Measurements from ENCODE around the gene TRPV6. TPM values are rescaled to one million over a fixed set of nuclear protein-coding genes. Genes with fewer than 3 reads are reported as not detected.
A peak's percentile ranks its signal among the peaks of the same experiment; 100 is the strongest.

The TRPV6 gene
- total RNA-seq, 1 donor from 2014 or later = not detected

DNA sequence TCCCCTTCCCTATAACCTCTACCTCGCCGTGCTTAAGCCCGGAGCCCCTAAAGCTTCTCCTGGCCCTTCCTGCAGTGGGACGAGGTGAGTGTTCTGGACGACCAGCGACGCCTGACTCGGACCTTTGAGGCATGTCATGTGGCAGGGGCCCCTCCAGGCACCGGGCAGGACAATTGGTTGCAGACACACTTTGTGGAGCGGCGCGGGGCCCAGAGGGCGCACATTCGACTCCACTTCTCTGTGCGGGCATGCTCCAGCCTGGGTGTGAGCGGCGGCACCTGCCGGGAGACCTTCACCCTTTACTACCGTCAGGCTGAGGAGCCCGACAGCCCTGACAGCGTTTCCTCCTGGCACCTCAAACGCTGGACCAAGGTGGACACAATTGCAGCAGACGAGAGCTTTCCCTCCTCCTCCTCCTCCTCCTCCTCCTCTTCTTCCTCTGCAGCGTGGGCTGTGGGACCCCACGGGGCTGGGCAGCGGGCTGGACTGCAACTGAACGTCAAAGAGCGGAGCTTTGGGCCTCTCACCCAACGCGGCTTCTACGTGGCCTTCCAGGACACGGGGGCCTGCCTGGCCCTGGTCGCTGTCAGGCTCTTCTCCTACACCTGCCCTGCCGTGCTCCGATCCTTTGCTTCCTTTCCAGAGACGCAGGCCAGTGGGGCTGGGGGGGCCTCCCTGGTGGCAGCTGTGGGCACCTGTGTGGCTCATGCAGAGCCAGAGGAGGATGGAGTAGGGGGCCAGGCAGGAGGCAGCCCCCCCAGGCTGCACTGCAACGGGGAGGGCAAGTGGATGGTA, 21.5 kb downstream of the TRPV6 start:
- DNase-seq (ENCODE audit: extremely low spot score, unreplicated experiment) = peak; percentile 84
- Mint-ChIP-seq H3K36me3 (ENCODE audit: unreplicated experiment) (no peaks in the 10 kb centered on the region), H3K4me1 (ENCODE audit: unreplicated experiment) (peaks cover 2% of the 10 kb centered on the region), H3K27ac (ENCODE audit: unreplicated experiment) (no peak overlapping the region), H3K27me3 (ENCODE audit: unreplicated experiment) (peaks cover 16% of the 10 kb centered on the region), H3K9me3 (ENCODE audit: unreplicated experiment) (no peaks in the 10 kb centered on the region), H3K4me3 (ENCODE audit: unreplicated experiment) (no peak overlapping the region)
- TF ChIP-seq, protein P1, sequence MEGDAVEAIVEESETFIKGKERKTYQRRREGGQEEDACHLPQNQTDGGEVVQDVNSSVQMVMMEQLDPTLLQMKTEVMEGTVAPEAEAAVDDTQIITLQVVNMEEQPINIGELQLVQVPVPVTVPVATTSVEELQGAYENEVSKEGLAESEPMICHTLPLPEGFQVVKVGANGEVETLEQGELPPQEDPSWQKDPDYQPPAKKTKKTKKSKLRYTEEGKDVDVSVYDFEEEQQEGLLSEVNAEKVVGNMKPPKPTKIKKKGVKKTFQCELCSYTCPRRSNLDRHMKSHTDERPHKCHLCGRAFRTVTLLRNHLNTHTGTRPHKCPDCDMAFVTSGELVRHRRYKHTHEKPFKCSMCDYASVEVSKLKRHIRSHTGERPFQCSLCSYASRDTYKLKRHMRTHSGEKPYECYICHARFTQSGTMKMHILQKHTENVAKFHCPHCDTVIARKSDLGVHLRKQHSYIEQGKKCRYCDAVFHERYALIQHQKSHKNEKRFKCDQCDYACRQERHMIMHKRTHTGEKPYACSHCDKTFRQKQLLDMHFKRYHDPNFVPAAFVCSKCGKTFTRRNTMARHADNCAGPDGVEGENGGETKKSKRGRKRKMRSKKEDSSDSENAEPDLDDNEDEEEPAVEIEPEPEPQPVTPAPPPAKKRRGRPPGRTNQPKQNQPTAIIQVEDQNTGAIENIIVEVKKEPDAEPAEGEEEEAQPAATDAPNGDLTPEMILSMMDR (IDR thresholded peaks at IDR 0.05) = no peak

DNA sequence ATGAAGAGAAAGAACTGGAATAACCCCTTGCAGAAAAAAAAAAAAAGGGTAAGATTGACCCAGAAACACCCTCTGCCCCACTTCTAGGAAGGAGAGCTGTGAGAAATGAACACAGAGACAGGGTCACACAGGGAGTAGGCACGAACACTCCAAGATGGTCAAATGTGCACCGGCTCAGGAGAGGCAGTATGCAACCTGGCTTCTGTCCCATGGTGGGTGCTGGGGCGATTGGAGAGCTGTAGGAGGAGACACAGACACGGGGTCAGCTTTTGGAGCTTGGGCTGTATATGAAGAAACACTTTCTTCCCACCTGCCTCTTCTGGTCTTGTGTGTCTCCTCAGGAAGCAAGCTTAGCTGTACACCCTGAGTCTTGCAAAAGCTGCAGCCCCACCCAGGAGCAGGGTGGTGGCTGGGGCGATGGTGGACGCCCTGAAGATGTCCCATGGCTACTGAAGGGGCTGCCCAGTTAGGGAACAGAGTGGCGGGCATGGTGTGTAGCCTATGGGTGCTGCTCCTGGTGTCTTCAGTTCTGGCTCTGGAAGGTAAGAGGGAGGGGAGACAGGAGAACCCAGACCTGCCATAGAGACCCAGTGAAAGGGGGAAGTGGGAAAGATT, 22.7 kb downstream of the TRPV6 start:
- Mint-ChIP-seq H3K27ac (ENCODE audit: unreplicated experiment) (no peak overlapping the region), H3K36me3 (ENCODE audit: unreplicated experiment) (no peaks in the 10 kb centered on the region), H3K4me3 (ENCODE audit: unreplicated experiment) (no peak overlapping the region), H3K9me3 (ENCODE audit: unreplicated experiment) (no peaks in the 10 kb centered on the region), H3K4me1 (ENCODE audit: unreplicated experiment) (peaks cover 2% of the 10 kb centered on the region), H3K27me3 (ENCODE audit: unreplicated experiment) (peaks cover 19% of the 10 kb centered on the region)
- TF ChIP-seq, protein P1 (IDR thresholded peaks at IDR 0.05) = no peak
- DNase-seq (ENCODE audit: extremely low spot score, unreplicated experiment) = no peak

DNA sequence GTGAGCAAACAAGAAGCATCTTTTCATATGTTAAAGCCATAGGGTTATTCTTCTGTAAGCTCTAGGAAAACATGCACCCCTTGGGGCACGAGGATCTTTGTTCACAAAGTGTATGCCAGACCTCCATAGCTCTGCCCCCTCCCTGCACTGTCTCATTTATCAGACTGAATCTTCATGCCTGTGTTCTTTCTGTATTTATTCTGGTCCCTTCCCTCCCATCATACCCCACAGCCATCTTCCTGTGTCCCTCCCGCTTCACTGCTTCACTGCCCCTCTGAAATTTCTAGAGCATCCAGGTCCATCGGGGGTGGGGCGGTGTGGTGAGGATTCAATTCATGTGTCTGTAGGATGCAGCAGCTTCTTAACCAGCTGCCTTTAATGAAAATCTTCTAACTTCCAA, 23.2 kb downstream of the TRPV6 start:
- H3K36me3 Mint-ChIP-seq (ENCODE audit: unreplicated experiment) = no peaks in the 10 kb centered on the region
- no peak for DNase-seq (ENCODE audit: extremely low spot score, unreplicated experiment)
- peaks cover 19% of the 10 kb centered on the region for H3K27me3 Mint-ChIP-seq (ENCODE audit: unreplicated experiment)
- TF ChIP-seq, protein P1 (IDR thresholded peaks at IDR 0.05) = no peak
- H3K4me1 Mint-ChIP-seq (ENCODE audit: unreplicated experiment) = peaks cover 2% of the 10 kb centered on the region
- no peak overlapping the region for H3K4me3 Mint-ChIP-seq (ENCODE audit: unreplicated experiment)
- H3K27ac Mint-ChIP-seq (ENCODE audit: unreplicated experiment) = no peak overlapping the region
- H3K9me3 Mint-ChIP-seq (ENCODE audit: unreplicated experiment) = no peaks in the 10 kb centered on the region

DNA sequence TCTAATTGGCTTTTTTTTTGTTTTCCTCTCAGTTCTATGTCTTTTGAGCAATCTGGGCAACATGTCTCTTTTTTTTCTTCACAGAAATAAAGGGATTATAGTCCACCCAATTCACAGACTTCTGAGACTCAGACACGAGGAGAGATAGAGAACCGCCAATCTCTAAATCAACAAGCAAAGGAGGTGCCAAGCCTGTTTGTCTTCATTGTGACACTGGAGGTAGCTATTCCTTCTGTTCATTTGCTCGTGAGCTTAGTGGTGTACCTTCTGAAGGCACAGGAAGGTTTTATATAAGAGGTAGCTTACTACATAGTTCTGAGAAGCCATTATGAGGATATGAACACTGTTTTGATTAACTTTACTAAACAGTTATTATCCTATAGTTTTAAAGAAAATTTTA, 24.6 kb downstream of the TRPV6 start:
- DNase-seq (ENCODE audit: extremely low spot score, unreplicated experiment) = no peak
- TF ChIP-seq, protein P1 (IDR thresholded peaks at IDR 0.05) = no peak
- Mint-ChIP-seq H3K4me1 (ENCODE audit: unreplicated experiment) (peaks cover 8% of the 10 kb centered on the region), H3K27ac (ENCODE audit: unreplicated experiment) (no peak overlapping the region), H3K27me3 (ENCODE audit: unreplicated experiment) (peaks cover 28% of the 10 kb centered on the region), H3K4me3 (ENCODE audit: unreplicated experiment) (no peak overlapping the region), H3K9me3 (ENCODE audit: unreplicated experiment) (no peaks in the 10 kb centered on the region), H3K36me3 (ENCODE audit: unreplicated experiment) (no peaks in the 10 kb centered on the region)

DNA sequence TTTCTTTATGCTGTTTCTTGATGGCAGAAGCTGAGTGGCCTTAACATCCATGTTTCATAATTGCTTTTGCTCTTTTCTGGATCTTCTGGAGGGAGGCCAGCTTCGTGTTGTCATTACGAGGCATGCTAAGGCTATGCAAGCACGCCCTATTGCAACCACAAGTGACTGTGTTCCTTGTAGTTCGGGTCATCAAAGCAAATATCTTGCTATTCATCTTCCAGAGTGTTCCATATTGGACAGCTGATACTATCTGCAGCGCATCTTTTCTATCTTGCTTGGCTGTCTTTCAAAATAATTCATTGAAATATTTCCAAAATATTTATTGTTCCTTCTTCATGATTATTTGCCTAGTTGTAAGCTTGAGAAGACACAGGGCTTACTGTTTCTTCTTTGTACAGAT, 25.7 kb downstream of the TRPV6 start:
- no peaks in the 10 kb centered on the region for H3K36me3 Mint-ChIP-seq (ENCODE audit: unreplicated experiment)
- H3K27ac Mint-ChIP-seq (ENCODE audit: unreplicated experiment) = no peak overlapping the region
- TF ChIP-seq, protein P1 (IDR thresholded peaks at IDR 0.05) = no peak
- no peak for DNase-seq (ENCODE audit: extremely low spot score, unreplicated experiment)
- H3K4me3 Mint-ChIP-seq (ENCODE audit: unreplicated experiment) = no peak overlapping the region
- peaks cover 11% of the 10 kb centered on the region for H3K4me1 Mint-ChIP-seq (ENCODE audit: unreplicated experiment)
- H3K9me3 Mint-ChIP-seq (ENCODE audit: unreplicated experiment) = no peaks in the 10 kb centered on the region
- peaks cover 33% of the 10 kb centered on the region for H3K27me3 Mint-ChIP-seq (ENCODE audit: unreplicated experiment)

All from osteocyte (in vitro differentiated cells).